ENCODE measurements around the gene BCL2L11.

BCL2L11 gene

DNA sequence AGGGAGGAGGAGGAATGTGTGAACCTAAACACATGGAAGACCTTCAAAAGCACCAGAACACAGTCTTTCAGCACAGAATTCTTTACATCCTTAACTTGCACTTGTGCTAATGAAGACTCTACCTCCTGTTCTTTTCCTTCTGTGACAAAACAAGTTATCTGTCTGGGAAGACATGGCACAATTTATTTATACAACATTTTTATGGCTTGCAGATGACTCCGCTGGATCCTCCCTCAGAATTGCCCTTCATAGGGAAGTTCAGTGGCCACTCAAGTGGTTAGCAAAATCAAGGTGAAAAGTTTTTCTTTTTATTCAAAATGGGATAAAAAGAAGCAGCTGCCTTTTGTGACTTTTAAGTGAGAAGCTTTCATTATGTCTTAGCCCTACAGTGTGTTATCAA lies 21.4 kb downstream of the BCL2L11 start:
- no peak for DNase-seq

DNA sequence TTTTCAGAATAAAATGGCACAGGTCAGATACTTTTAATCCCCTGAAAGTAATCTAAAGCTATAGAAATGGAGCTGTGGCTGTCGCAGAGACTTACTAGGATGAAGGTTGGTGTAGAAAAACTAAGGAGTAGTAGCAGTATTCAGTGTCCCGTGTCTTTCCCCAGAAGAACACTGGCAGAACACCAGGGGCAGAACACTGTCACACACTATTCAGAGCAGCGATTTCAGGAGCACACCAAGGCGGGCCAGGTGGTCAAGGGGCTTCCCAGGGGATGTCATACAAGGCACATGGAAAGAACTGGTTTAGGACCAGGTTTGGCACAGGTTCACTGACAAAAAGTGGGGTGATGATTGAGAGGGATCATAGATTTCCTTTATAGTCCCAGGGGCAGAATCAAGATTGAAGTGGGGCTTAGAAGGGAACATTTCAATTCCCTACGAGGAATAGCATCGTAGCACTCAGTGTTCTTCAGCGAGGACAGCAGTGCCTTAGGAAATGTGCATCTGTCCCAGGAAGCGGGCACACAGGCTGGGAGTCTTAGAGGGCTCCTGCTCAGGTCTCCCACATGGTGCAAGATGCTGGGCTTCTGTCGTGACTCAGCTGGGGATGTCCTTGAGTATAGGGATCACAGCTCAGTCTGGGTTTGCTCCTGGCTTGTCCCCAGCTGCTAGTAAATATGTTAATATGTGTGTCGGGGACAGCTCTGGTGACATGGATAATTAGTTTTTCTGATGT lies 22.6 kb downstream of the BCL2L11 start:
- DNase-seq: no peak

DNA sequence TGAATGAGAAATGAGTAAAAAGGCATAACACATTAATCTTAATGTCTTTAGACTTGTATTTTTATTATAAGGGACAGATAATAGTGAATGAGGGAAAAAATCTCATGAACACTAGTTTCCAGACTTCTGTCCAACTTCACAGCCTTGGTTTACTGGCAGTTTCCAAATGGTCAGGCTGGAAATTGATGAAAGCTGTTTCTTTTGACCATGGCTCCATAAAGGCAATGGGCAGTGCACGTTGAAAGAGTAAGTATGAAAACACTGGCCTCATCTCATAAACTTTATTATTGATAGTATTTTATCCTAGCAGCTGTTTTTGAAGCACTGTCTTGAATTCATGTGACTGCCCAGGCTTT lies 23.1 kb downstream of the BCL2L11 start:
- no peak for DNase-seq

DNA sequence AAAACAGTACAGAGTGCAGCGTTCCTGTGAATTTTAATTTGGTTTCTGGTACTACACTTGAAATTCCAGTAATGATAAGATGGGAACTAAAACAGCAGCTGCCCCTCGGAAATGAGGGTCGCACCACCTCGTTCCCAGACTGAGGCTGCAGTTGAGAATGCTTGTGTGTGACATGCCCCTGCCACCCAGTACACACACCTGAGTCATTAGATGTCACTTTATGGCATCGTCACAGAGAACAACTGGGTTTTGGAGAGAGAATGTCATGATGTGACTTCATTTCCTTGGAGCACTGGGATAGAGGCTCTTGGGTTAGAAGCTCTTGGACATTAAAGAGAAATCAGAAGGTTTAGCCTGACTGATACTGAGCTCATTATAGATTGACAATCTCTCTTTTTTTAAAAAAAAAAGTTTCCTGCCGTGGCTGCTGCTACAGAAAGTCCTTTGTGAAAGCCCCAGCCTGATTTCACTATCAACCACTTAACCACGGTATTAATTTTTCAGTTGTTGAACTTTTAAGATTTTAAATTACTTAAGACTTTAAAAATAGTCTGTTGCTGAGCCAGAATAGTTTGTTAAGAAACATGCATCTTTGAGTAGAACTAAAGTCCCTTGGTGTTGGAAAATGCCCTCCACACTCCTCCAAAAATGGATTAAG lies 24.5 kb downstream of the BCL2L11 start:
- no peak for DNase-seq

DNA sequence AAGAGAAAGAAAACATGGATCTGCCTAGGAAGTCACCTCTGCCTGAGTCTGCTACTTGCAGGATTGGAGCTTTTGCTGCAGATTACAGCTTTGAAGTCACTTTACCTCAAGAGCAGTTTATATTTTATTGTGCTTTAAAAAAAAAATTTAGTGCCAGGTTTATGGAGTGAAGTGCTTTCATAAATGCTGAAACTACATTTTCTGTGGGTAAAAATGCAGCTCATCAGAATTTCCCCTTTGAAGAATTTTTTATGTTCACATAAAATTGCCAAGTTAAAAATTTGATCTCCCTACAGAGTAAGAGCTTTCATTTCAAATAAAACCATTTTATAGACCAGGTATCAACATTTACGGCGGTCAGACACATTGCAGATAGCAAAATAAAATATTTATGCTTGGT lies 25.2 kb downstream of the BCL2L11 start:
- no peak for DNase-seq

DNA sequence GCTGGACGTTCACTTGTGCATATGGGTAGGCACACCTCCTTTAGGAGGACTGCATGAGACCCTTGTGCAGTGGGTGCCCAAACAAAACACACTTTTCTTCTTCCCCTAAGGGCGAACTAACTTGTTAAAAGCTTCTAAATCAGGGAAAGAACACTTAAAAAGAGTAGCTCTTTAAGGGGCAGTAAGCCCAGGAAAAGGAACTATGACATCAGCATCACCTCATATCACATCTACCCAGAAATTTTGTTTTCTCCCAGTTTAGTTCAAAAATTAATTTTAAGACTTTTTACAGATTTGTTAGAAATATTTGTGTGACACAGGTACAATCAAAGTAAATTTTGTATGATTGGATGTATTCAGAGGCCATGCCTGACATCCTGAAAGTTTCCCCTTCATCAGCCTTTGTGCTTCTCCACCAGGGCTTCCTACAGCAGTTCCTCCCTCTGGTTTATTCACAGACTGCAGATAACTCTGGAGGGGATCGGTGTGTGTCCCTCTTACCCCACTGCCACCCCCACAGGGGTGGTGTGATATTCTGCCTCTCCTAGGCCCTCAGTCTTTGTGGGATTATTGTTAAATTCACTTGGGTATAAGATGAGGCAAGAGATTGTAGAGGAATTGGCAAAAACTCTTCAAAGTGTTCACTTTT lies 27.6 kb downstream of the BCL2L11 start:
- no peak for DNase-seq

DNA sequence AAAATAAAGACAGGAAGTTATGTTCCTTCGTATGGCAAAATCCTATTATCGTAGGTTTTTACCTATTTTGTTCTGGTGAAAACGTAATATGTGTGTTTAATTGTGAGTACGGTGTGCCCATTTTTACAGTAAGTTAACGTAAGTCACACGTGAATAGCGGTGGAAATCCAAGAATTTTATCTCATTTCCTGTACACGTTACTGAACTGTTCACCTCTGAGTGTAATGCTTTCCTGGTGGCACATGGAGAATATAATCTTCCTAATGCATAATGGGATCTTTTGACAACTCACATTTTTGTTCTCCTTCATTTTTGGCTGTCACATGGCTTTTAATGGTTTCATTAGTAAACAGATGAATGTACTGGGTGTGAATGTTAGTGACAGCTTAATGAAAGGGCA lies 28.2 kb downstream of the BCL2L11 start:
- DNase-seq: no peak

DNA sequence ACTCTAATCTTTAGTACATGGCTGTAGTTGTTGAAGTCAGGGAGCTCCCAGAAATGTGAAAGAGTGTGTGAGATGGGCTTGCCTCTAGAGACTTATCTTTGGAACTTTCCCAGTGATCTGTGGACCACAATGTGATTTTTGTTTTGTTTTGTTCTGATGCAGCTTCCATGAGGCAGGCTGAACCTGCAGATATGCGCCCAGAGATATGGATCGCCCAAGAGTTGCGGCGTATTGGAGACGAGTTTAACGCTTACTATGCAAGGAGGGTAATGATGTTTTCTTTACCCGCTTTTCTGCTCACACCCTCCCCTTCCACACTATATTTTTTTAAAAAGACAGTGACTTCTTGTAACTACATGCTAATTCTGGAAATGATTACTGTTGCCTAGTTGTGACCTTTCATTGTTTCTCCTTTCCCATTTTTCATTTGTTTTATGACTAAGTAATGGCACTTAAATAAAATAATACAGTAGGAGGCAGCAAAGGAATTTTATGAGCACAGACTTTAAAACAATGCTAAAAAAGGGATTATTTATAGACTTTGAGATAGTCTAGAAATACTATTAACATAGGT lies 29.3 kb downstream of the BCL2L11 start:
- DNase-seq: no peak

DNA sequence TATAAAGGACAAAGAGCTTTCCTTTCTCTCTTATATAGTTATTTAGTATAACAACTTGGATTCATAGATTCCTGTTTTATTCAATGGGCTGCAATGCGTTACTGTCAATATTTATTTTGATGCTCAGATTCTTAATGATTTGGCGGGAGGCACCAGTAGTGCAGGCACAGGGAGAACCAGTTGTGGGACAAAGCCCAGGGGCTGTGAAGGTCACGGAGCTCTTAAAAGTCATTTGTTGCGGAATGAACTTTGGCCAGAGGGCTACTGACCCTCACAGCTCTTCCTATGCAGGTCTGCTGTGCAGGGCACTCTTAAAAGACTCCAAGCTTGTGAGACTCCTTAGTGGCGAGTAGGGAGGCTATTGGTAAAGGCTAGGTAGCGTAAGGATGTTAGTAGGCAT lies 34.0 kb downstream of the BCL2L11 start:
- DNase-seq: no peak

DNA sequence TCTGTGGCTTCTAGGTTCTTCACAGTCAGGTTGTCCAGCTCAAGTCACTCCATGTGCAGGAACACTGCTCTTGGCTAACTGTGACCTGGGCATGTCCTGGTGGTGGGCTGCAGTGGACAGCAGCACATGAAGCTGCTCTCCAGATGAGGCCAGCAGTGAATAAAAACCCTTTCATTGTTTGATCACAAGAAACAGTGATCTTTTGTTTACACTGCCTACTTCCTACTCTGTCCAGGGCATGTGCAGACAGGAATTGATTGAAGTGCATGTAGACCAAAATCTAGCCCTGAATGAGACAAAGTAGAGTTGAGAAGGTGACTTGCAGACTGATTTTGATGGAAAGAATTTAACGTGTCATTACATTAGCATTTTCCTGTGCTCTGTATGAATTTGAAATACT lies 34.9 kb downstream of the BCL2L11 start:
- peak in 9 of 56 donors; percentile 8 to 28 (median 20) for DNase-seq

DNA sequence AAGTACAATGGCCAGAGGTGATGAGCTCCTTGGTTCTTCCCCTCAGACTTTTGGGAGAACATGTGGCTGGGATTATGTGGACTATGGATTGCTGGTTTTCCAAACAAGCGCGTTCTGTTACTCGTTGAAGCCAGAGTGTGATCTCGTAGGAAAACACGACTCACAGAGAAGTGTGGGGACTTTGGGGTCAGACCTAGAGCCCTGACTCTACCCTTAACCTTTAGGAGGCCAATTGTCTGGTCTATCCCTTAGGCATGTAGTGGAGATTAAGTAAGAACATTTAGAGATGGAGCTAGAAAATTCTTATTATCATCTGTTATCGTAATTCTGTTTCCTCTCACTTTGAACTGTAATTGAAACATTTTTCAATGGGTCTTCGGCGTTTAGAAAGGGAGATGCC lies 35.8 kb downstream of the BCL2L11 start:
- DNase-seq: no peak

DNA sequence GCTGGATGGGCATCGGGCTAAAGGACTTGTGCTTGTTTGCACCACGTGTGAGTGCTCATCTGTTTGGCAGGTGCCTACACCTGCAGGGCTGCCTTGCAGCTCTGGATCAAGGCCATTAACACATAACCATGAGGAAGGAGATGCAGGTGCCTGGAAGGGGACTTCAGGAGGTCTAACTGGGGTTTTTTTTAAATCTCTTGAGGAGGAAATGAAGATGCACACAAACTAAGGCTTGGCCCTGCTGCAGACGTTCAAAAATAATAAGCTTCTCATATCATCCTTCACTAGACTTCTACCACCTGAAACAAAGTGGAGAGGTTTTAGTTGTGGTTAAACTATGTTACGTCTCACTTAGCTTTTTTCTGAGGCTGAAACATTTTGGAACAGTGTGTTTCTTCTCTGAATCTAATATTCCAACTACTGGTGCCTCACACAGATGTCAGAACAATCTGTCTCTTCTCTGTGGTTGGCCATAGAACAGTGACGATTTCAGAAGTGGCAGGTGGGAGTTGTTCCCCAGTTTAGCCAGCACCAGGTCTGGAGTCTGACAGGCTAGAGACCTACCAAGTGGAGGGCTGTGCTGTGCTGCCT lies 36.5 kb downstream of the BCL2L11 start:
- no peak for DNase-seq

DNA sequence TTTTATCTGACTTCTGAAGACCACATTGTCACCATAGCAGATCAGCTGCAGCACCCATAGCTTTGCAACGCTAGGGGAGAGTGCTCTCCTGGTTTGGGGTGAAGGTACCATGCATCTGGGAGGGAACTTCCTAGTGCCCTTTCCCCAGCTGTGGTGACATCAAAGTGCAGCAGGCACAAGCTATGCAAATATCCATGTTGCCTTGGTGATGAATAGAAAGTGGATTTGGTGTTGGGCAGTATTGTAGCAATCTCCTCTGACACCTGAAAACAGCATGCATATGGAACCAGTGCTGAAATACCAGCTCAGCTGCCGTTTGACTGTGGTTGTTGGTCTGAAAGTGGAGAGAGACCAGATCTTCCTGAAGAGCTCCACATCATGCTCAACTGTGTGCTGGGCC lies 37.1 kb downstream of the BCL2L11 start:
- no peak for DNase-seq

DNA sequence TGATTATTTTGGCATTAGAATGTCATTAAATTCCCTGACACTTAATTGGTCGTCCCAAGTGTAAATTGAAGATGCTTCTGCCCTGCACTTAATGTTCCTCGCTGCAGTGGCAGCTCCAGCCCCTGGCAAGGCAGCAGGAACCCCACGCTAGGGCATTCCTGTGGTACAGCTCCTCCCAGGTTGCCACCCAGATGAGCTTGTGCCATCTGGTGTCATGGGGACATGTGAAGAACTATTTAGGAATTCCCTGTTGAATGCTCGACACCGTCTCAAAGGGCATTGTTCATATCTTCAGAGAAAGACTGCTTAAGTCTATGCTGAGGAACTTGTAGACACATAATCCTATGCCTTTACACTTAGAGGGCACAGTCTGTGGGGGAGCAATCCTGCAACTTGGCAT lies 38.9 kb downstream of the BCL2L11 start:
- no peak for DNase-seq

DNA sequence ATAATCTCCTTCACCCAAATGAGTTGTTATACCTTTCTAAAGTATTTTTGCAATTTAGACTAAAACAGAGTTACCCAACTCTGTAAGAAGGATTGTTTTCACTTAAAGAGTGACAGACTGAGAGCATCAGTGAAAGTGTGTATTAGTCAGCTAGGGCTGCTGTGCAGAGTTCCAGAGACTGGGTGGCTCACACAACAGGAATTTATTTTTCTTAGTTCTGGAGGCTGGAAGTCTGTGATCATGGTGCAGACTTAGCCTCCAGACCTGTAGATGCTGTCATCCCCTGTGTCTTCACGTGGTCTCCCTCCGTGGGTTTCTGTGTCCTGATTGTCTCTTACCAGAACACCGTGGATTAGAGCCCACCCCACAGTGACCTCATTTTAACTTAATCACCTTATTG lies 40.0 kb downstream of the BCL2L11 start:
- no peak for DNase-seq

DNA sequence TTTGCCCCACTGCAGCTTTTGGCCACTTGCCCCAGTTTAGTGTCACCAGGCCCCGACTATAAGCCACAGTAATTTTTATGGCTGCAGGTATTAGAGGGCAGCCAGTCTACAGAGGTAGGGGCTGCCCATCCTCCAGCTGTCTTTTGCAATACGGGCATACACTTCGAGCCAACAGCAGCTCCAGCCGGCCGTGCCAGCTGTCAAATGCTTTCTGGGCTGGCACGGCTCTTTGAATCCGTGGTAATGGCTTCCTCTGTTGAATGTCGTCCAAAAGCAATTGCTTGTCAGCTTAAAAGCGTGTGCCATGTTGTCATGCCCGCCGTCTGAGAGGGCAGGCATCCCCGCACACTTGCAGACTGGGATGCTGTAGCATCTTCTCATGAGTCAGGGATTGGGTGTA lies 41.3 kb downstream of the BCL2L11 start:
- DNase-seq: peak in 50 of 56 donors; percentile 8 to 80 (median 51)

DNA sequence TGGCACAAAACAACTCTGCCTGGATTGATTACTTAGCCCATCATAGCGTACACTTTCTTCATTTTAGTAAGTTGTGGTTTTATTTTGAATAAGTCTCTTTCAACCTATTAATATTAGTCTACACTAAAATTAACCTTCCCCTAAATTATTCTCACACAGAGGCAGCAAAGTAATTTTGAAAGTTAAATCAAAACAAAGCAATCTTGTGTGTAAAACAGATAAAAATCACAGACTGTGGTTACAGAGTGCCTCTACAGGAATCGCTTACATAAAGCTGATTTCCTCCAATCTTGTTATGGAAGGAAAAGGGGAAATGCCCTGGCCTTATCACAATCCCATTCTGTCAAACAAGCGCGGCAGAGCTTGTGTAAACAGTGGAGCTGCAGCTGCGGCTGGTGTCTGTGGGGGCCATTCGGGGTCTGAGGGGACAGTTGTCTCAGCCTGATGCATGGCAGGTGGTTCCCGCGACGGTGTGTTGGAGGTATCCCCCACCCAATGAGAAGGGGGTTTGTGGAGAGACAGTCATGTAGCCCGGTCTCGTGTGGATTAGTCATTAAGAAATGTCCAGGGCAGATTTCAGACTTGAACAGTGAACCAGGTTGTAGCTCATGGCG lies 42.1 kb downstream of the BCL2L11 start:
- DNase-seq: no peak

DNA sequence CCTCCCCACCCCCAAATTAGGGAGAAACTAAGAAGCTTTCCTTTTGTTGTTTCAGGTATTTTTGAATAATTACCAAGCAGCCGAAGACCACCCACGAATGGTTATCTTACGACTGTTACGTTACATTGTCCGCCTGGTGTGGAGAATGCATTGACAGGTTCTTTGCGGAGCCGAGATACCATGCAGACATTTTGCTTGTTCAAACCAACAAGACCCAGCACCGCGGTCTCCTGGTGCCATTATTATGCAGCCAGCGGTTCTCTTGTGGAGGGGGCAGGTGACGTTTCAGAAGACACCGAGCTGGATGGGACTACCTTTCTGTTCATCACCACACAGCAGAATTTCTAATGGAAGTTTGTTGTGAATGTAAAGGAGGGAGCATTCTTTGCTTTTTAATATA lies 43.4 kb downstream of the BCL2L11 start:
- no peak for DNase-seq

DNA sequence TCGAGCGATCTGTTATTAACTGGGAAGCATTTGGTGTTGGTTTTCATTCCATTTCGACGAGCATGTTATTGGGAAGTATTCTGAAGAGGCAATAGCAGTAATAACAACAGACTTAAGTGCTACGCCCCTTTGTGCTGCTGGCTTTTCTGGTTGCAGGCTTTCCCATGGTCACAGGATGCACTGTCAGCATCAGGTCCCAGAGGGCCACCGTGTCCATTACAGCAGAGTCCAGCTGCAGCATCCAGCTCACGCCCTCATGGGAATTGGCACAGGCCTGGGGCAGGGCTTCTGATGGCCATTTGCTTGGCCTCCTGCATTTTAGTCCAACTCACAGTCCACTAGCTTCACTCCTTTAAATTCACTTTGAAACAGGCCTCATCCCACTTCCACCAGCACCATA lies 44.4 kb downstream of the BCL2L11 start:
- DNase-seq: no peak

DNA sequence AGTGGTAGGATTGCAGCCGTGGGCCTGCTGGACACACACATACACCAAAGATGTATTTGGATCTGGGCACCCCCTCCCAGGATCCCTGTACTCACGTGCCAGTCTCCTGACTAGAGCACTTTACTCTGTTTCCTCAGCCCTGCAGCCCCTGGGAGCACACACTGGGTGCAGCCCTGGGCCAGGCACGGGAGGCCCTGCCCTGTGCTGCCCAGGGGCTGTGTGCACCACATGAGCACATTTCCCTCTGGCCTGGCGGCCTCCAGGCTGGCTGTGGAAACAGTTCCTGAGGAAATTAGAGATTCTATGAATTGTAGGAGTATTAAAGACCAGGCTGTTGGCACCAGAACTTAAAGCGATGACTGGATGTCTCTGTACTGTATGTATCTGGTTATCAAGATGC lies 45.4 kb downstream of the BCL2L11 start:
- no peak for DNase-seq

DNA sequence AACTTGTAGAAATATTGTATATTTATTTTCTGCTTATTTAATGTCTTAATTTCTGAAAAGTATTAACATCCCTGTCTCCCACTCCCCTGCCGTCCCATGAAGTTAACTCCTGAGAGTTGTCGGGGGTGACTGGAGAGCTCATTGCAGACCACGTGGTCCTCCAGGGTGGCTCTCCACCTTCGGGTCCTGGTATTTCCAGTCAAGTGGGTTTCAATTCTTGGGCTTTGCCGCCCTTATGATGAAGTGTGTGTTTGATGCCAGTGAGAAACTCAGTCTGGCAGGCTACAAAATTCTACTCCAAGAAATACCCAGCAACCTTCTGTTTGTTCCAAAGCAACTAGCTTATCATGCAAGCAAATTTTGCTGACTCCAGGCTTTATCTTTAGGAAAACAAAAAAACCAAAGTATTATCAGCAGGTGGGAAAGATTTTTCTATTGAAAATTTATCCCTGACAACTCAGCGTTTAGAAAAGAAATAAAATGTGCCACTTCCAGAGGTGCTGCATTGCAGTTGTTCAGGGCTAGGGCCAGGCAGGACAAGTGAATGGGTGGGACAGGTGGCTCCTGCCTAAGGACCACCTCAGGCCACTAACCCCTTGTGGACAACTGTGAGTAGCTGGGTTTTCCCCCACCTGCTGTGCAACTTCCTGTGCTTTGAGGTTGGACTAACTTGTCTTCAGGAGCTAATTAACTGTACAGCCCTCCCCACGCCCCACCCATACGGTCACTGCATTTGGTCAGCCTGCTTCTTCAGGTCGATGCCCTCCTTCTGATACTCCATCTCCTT lies 46.6 kb downstream of the BCL2L11 start:
- DNase-seq: no peak

Measured in nucleus accumbens (tissue), 56 donors.